NCI-H1436 (cell line): ENCODE measurements around the gene OSTM1.

ENCODE experiments used
- DNase-seq: peaks from one replicate; lab custom pipeline; 2025; lab: John Stamatoyannopoulos, UW

Gene OSTM1

GRCh38 chr6:108102965-108103364 is 28.4 kb upstream of the OSTM1 start:
- no peak for DNase-seq

GRCh38 chr6:108100003-108100402 is 25.5 kb upstream of the OSTM1 start:
- no peak for DNase-seq

GRCh38 chr6:108097882-108098281 is 23.3 kb upstream of the OSTM1 start:
- no peak for DNase-seq

- DNase-seq, result no peak
Measured at GRCh38 chr6:108093781-108094300, 19.3 kb upstream of the OSTM1 start.

- no peak for DNase-seq
Measured at GRCh38 chr6:108091288-108091687, 16.7 kb upstream of the OSTM1 start.

GRCh38 chr6:108083349-108083748 is 8.8 kb upstream of the OSTM1 start:
- no peak for DNase-seq

- DNase-seq, result no peak
Measured at GRCh38 chr6:108082539-108082938, 8.0 kb upstream of the OSTM1 start.

GRCh38 chr6:108080010-108080780 is 5.7 kb upstream of the OSTM1 start:
- DNase-seq, result no peak

- no peak for DNase-seq
Measured at GRCh38 chr6:108078191-108078590, 3.6 kb upstream of the OSTM1 start.

GRCh38 chr6:108074057-108074358 is 533 bp downstream of the OSTM1 start:
- DNase-seq, result no peak

GRCh38 chr6:108071736-108072276 is 2.7 kb downstream of the OSTM1 start:
- no peak for DNase-seq

- DNase-seq, result no peak
Measured at GRCh38 chr6:108068618-108069017, 5.9 kb downstream of the OSTM1 start.

GRCh38 chr6:108068182-108068581 is 6.4 kb downstream of the OSTM1 start:
- no peak for DNase-seq

- DNase-seq, result no peak
Measured at GRCh38 chr6:108052706-108053105, 21.8 kb downstream of the OSTM1 start.

GRCh38 chr6:108051481-108051880 is 23.1 kb downstream of the OSTM1 start:
- no peak for DNase-seq

- DNase-seq, result no peak
Measured at GRCh38 chr6:108039681-108040080, 34.9 kb downstream of the OSTM1 start.

- no peak for DNase-seq
Measured at GRCh38 chr6:108036884-108037283, 37.7 kb downstream of the OSTM1 start.

- DNase-seq, result no peak
Measured at GRCh38 chr6:108031968-108032367, 42.6 kb downstream of the OSTM1 start.

- DNase-seq, result peak; percentile 26
Measured at GRCh38 chr6:108030211-108030610, 44.3 kb downstream of the OSTM1 start.

- DNase-seq, result peak; percentile 73
Measured at GRCh38 chr6:108029226-108029921, 45.2 kb downstream of the OSTM1 start.

- peak; percentile 77 for DNase-seq
Measured at GRCh38 chr6:108027594-108027993, 46.9 kb downstream of the OSTM1 start.

- no peak for DNase-seq
Measured at GRCh38 chr6:108027056-108027455, 47.5 kb downstream of the OSTM1 start.

- DNase-seq, result no peak
Measured at GRCh38 chr6:108024427-108025073, 50.0 kb downstream of the OSTM1 start.
